ENCODE results near the gene SLC15A1. TPM values are rescaled to one million over a fixed set of nuclear protein-coding genes. Genes with fewer than 3 reads are reported as not detected.

Gene SLC15A1
- polyA plus RNA-seq, 1 donor (not counting 4 experiments of a cell fraction or from before 2014, with no cell fraction given), result 0.10 TPM

DNA sequence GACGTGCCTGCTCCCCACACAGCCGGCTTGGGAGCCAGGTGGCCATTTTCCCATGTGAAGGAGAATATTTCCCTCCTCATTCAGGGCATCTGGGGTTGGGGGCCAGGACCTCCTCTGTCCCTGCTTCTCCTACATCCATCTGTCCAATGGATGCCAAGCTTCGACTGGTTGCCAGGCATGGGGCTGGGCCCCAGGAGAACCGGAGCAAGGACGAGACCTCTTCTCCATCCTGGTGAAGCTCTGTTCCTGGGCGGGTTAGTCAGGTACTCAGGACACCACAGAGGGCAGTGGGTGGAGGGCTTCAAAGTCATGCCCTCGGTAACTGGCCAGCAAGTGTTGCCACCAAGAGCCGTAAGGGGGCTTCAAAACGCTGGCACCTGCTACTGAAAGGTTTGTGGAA, 22.3 kb upstream of the SLC15A1 start:
- Histone ChIP-seq H3K36me3 (ENCODE audit: control insufficient read depth in 2 of 2, extremely low read depth in 1 of 2, insufficient read depth in 2 of 2, low read length in 2 of 2) (no peaks in the 10 kb centered on the region), H3K79me2 (ENCODE audit: control insufficient read depth, insufficient read depth, low read length) (no peaks in the 10 kb centered on the region), H3K4me3 (ENCODE audit: control insufficient read depth in 2 of 3, extremely low read depth in 1 of 3, insufficient read depth in 2 of 3, low read depth in 1 of 3, low read length in 3 of 3) (no peak overlapping the region), H4K20me1 (ENCODE audit: control insufficient read depth, extremely low read depth, insufficient read depth, low read length) (no peaks in the 10 kb centered on the region), H3K27me3 (ENCODE audit: control insufficient read depth, extremely low read depth, insufficient read depth, low read length) (no peaks in the 10 kb centered on the region), H3K9me3 (ENCODE audit: control insufficient read depth, low read depth, low read length) (no peaks in the 10 kb centered on the region), H2AFZ (ENCODE audit: control insufficient read depth, low read length) (no peak overlapping the region), H3K27ac (ENCODE audit: control insufficient read depth, insufficient read depth, low read length) (no peak overlapping the region), H3K4me2 (ENCODE audit: control insufficient read depth, extremely low read depth, insufficient read depth, low read depth, low read length) (no peak overlapping the region), H3K4me1 (ENCODE audit: control insufficient read depth, extremely low read depth, insufficient read depth, low read length) (peaks cover 4% of the 10 kb centered on the region), H3K9ac (ENCODE audit: control insufficient read depth, extremely low read depth, insufficient read depth, low read length) (no peak overlapping the region), H3K9me1 (ENCODE audit: control insufficient read depth, extremely low read depth, insufficient read depth, low read length) (no peaks in the 10 kb centered on the region)
- TF ChIP-seq, protein P1, sequence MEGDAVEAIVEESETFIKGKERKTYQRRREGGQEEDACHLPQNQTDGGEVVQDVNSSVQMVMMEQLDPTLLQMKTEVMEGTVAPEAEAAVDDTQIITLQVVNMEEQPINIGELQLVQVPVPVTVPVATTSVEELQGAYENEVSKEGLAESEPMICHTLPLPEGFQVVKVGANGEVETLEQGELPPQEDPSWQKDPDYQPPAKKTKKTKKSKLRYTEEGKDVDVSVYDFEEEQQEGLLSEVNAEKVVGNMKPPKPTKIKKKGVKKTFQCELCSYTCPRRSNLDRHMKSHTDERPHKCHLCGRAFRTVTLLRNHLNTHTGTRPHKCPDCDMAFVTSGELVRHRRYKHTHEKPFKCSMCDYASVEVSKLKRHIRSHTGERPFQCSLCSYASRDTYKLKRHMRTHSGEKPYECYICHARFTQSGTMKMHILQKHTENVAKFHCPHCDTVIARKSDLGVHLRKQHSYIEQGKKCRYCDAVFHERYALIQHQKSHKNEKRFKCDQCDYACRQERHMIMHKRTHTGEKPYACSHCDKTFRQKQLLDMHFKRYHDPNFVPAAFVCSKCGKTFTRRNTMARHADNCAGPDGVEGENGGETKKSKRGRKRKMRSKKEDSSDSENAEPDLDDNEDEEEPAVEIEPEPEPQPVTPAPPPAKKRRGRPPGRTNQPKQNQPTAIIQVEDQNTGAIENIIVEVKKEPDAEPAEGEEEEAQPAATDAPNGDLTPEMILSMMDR (optimal IDR thresholded peaks at IDR 0.05 in 1 of 3, IDR thresholded peaks at IDR 0.05 in 1 of 3, conservative IDR thresholded peaks at IDR 0.05 in 1 of 3; ENCODE audit: extremely low read depth in 1 of 3, insufficient read depth in 2 of 3, low read length in 3 of 3), result no peak
- no peak for TF ChIP-seq EZH2 (IDR thresholded peaks at IDR 0.05; ENCODE audit: low read length)
- no peak for DNase-seq (ENCODE audit: low read depth, low spot score)
- FAIRE-seq, result no peak
- dilution Hi-C loops (cut with MboI; ENCODE audit: extremely low pct_ligation_motif_present, low sequenced_read_pairs), result no loop called here

- no peaks in the 10 kb centered on the region for H3K27me3 ChIP-seq (ENCODE audit: control insufficient read depth, extremely low read depth, insufficient read depth, low read length)
- no peak overlapping the region for H3K4me2 ChIP-seq (ENCODE audit: control insufficient read depth, extremely low read depth, insufficient read depth, low read depth, low read length)
- no peaks in the 10 kb centered on the region for H4K20me1 ChIP-seq (ENCODE audit: control insufficient read depth, extremely low read depth, insufficient read depth, low read length)
- dilution Hi-C loops (cut with MboI; ENCODE audit: extremely low pct_ligation_motif_present, low sequenced_read_pairs), result no loop called here
- no peak overlapping the region for H3K4me3 ChIP-seq (ENCODE audit: control insufficient read depth in 2 of 3, extremely low read depth in 1 of 3, insufficient read depth in 2 of 3, low read depth in 1 of 3, low read length in 3 of 3)
- H3K9me3 ChIP-seq (ENCODE audit: control insufficient read depth, low read depth, low read length), result no peaks in the 10 kb centered on the region
- H3K36me3 ChIP-seq (ENCODE audit: control insufficient read depth in 2 of 2, extremely low read depth in 1 of 2, insufficient read depth in 2 of 2, low read length in 2 of 2), result no peaks in the 10 kb centered on the region
- H3K9ac ChIP-seq (ENCODE audit: control insufficient read depth, extremely low read depth, insufficient read depth, low read length), result no peak overlapping the region
- peaks cover 4% of the 10 kb centered on the region for H3K4me1 ChIP-seq (ENCODE audit: control insufficient read depth, extremely low read depth, insufficient read depth, low read length)
- no peak for DNase-seq (ENCODE audit: low read depth, low spot score)
- no peaks in the 10 kb centered on the region for H3K9me1 ChIP-seq (ENCODE audit: control insufficient read depth, extremely low read depth, insufficient read depth, low read length)
- TF ChIP-seq EZH2 (IDR thresholded peaks at IDR 0.05; ENCODE audit: low read length), result no peak
- TF ChIP-seq, protein P1 (optimal IDR thresholded peaks at IDR 0.05 in 1 of 3, IDR thresholded peaks at IDR 0.05 in 1 of 3, conservative IDR thresholded peaks at IDR 0.05 in 1 of 3; ENCODE audit: extremely low read depth in 1 of 3, insufficient read depth in 2 of 3, low read length in 3 of 3), result no peak
- no peaks in the 10 kb centered on the region for H3K79me2 ChIP-seq (ENCODE audit: control insufficient read depth, insufficient read depth, low read length)
- FAIRE-seq, result no peak
- H3K27ac ChIP-seq (ENCODE audit: control insufficient read depth, insufficient read depth, low read length), result no peak overlapping the region
- no peak overlapping the region for H2AFZ ChIP-seq (ENCODE audit: control insufficient read depth, low read length)
These were observed 21.4 kb upstream of the SLC15A1 start for GRCh38 chr13:98773921-98774320.

All from keratinocyte (primary cell).